Endothelial cell of umbilical vein (primary cell): ENCODE results near the gene GRAMD1B. TPM values are rescaled to one million over a fixed set of nuclear protein-coding genes. Genes with fewer than 3 reads are reported as not detected.
"Not testable (repeated sequence)": the region's sequence is repeated elsewhere in the genome, so short reads cannot be mapped to it uniquely, and the experiment has no call there.

Source experiments
- BruUV-seq: library from RNA; stranded (reverse); fragments of 400-500 nt; replicated peaks from 2 replicates; lab custom pipeline; 2021; lab: Mats Ljungman, UMichigan
- CTCF ChIA-PET: fragments of 300-600, 350-600 bp; sonication (Branson Sonifier 250); formaldehyde crosslinking; loops from one replicate; lab custom pipeline; 2021; ENCODE audit warnings: antibody characterized with exemption, inconsistent platforms; lab: Charles Lee
- POLR2A ChIA-PET: fragments of 300-600, 350-600 bp; sonication (Branson Sonifier 250); formaldehyde crosslinking; loops from one replicate; lab custom pipeline; 2021; ENCODE audit warnings: antibody characterized with exemption, inconsistent platforms; lab: Charles Lee
- DNase-seq: peaks from one replicate; pipeline ENCODE4 v3.0.0-alpha.2; 2011; ENCODE audit warnings: low read depth, low spot score
- FAIRE-seq: peaks from 2 replicates; lab custom pipeline; 2011; peaks lifted over from hg19 to GRCh38; lab: Jason Lieb, UNC
- H2AFZ ChIP-seq: 2 replicates; pipeline ENCODE4 v1.6.0; 2012; ENCODE audit warnings: low read depth, low read length, control low read depth, inconsistent platforms
- H3K27ac ChIP-seq: 2 replicates; pipeline ENCODE4 v1.5.1; 2011; ENCODE audit warnings: low read depth, mild to moderate bottlenecking, control low read depth, low read length, moderate library complexity; ENCODE audit not compliant: insufficient read depth
- H3K27me3 ChIP-seq, 2 experiments: 2 replicates each; pipeline versions ENCODE4 v1.6.0 to v1.6.1; 2011; ENCODE audit warnings: low read length in 2 of 2, mixed read lengths in 1 of 2; ENCODE audit not compliant: control insufficient read depth in 2 of 2, insufficient read depth in 2 of 2
- H3K36me3 ChIP-seq, 2 experiments: 2 replicates in 1 of 2; 3 replicates in 1 of 2; pipeline ENCODE4 v1.5.1; 2011; ENCODE audit warnings: low read length in 2 of 2, mild to moderate bottlenecking in 1 of 2, moderate library complexity in 1 of 2; ENCODE audit not compliant: control insufficient read depth in 2 of 2, insufficient read depth in 2 of 2; ENCODE audit errors: extremely low read depth in 1 of 2
- H3K4me1 ChIP-seq: 3 replicates; pipeline ENCODE4 v1.5.1; 2011; ENCODE audit warnings: mild to moderate bottlenecking, low read length; ENCODE audit not compliant: control insufficient read depth, insufficient read depth; ENCODE audit errors: extremely low read depth
- H3K4me2 ChIP-seq: 2 replicates; pipeline ENCODE4 v1.6.1; 2011; ENCODE audit warnings: low read length, control low read depth, mixed read lengths; ENCODE audit not compliant: insufficient read depth
- H3K4me3 ChIP-seq, 3 experiments: fragments of 200-600 bp in 1 of 3; sonication (generic), shearing (Covaris generic) in 1 of 3; replicated peaks in 1 of 3; 2 replicates each; pipeline ENCODE4 v1.5.1; 2011 to 2016; ENCODE audit warnings: control low read depth in 3 of 3, low read length in 3 of 3, mild to moderate bottlenecking in 2 of 3, inconsistent platforms in 1 of 3, low read depth in 1 of 3, moderate library complexity in 1 of 3; ENCODE audit not compliant: insufficient read depth in 1 of 3
- H3K79me2 ChIP-seq: 2 replicates; pipeline ENCODE4 v1.6.0; 2012; ENCODE audit warnings: low read length, inconsistent platforms; ENCODE audit not compliant: control insufficient read depth, insufficient read depth
- H3K9ac ChIP-seq: replicated peaks from 2 replicates; pipeline ENCODE3; 2011; ENCODE audit warnings: low read length, control low read depth; ENCODE audit not compliant: insufficient read depth; ENCODE audit errors: extremely low read depth
- H3K9me1 ChIP-seq: replicated peaks from 3 replicates; pipeline ENCODE4 v1.6.0; 2011; ENCODE audit warnings: mild to moderate bottlenecking, low read length; ENCODE audit not compliant: control insufficient read depth, insufficient read depth; ENCODE audit errors: extremely low read depth
- H3K9me3 ChIP-seq: replicated peaks from 2 replicates; pipeline ENCODE4 v1.5.1; 2012; ENCODE audit warnings: low read length, inconsistent platforms; ENCODE audit not compliant: control insufficient read depth, insufficient read depth
- H4K20me1 ChIP-seq: replicated peaks from 2 replicates; pipeline ENCODE3; 2011; ENCODE audit warnings: mild to moderate bottlenecking, low read length; ENCODE audit not compliant: control insufficient read depth, insufficient read depth; ENCODE audit errors: extremely low read depth
- CTCF ChIP-seq, 2 donors: IDR thresholded peaks; 1 replicate in 1 of 2; 2 replicates in 1 of 2; pipeline ENCODE4 v1.5.1; 2011; ENCODE audit warnings: low read length in 2 of 2, mild to moderate bottlenecking in 2 of 2, moderate library complexity in 2 of 2, control low read depth in 1 of 2, inconsistent platforms in 1 of 2, low read depth in 1 of 2; ENCODE audit not compliant: insufficient read depth in 1 of 2; ENCODE audit errors: extremely low read depth in 1 of 2
- EZH2 ChIP-seq: IDR thresholded peaks from 2 replicates; pipeline ENCODE4 v1.6.1; 2012; ENCODE audit warnings: borderline replicate concordance, low read depth, mild to moderate bottlenecking, moderate library complexity, low read length, inconsistent platforms; ENCODE audit not compliant: severe bottlenecking
- FOS ChIP-seq: IDR thresholded peaks from 2 replicates; pipeline ENCODE4 v1.6.1; 2011; ENCODE audit warnings: mild to moderate bottlenecking, low read length, moderate library complexity, borderline replicate concordance; ENCODE audit not compliant: insufficient read depth
- GATA2 ChIP-seq: IDR thresholded peaks from 2 replicates; pipeline ENCODE4 v1.7.0; 2011; ENCODE audit warnings: low read depth, mild to moderate bottlenecking, moderate library complexity, mixed read lengths, low read length; ENCODE audit not compliant: insufficient read length, insufficient read depth
- JUN ChIP-seq: IDR thresholded peaks from 2 replicates; pipeline ENCODE4 v1.6.1; 2011; ENCODE audit warnings: borderline replicate concordance, low read depth; ENCODE audit not compliant: insufficient read length, insufficient read depth
- MYC ChIP-seq: IDR thresholded peaks from one replicate; pipeline ENCODE4 v1.6.1; 2011; ENCODE audit warnings: mild to moderate bottlenecking, low read depth, low read length
- POLR2A ChIP-seq: IDR thresholded peaks from 2 replicates; pipeline ENCODE4 v1.6.1; 2012; ENCODE audit warnings: low read depth, mild to moderate bottlenecking, control low read depth, low read length
- POLR2AphosphoS5 ChIP-seq: IDR thresholded peaks from 2 replicates; pipeline ENCODE4 v1.6.1; 2012; ENCODE audit warnings: low read depth, mild to moderate bottlenecking, control low read depth, low read length, moderate library complexity; ENCODE audit not compliant: insufficient read depth
- dilution Hi-C: fragments of 300-500 bp; cut with MboI; formaldehyde crosslinking; loops from one replicate; pipeline ENCODE4 v1.15.0; 2019; ENCODE audit warnings: low sequenced_read_pairs; ENCODE audit not compliant: extremely low pct_ligation_motif_present
- intact Hi-C: fragments of 100-400 bp; cut with micrococcal nuclease; formaldehyde crosslinking; loops from one replicate; pipeline ENCODE4 v1.10.0; 2022
- polyA plus RNA-seq, 4 experiments: library from polyadenylated mRNA; depleted of rRNA in 3 of 4; stranded (reverse) in 3 of 4; unstranded in 1 of 4; fragments of >200 nt; gene quantifications; 2 replicates each; pipeline versions ENCODE4 v1.2.1 to v1.2.3, GENCODE V29; 2011 to 2012; ENCODE audit warnings: missing spikeins in 1 of 4
- total RNA-seq: library from RNA; stranded (reverse); gene quantifications from 2 replicates; pipeline ENCODE4 v1.2.3, GENCODE V29; 2021
- TF ChIP-seq, protein P1 (sequence below): IDR thresholded peaks from 2 replicates; pipeline ENCODE4 v1.6.1; 2011; ENCODE audit not compliant: insufficient read depth, insufficient read length

GRAMD1B gene
- total and polyA plus RNA-seq, 2 donors (not counting 3 experiments of a cell fraction or from before 2014, with no cell fraction given): 5.1 to 11.1 TPM

- Histone ChIP-seq H3K4me3 (no peak overlapping the region), H3K79me2 (no peaks in the 10 kb centered on the region), H3K4me2 (no peak overlapping the region), H3K36me3 (no peaks in the 10 kb centered on the region), H3K9ac (no peak overlapping the region), H2AFZ (no peak overlapping the region), H3K27ac (no peak overlapping the region), H4K20me1 (no peaks in the 10 kb centered on the region), H3K9me3 (no peaks in the 10 kb centered on the region), H3K4me1 (no peaks in the 10 kb centered on the region), H3K27me3 (peaks cover under 1 to 8% of the 10 kb centered on the region in 2 experiments), H3K9me1 (no peaks in the 10 kb centered on the region)
- DNase-seq: no peak
- intact Hi-C loops: no loop called here
- ChIA-PET POLR2A (no interaction called here), CTCF (interaction anchor here (1.2 to 2.4 kb wide), 3 partner anchors 9 to 16 kb away, joined by 3 to 13 read pairs (median 6); no protein-coding TSS in a partner anchor)
- dilution Hi-C loops: no loop called here
- no TSS peak for BruUV-seq
- TF ChIP-seq MYC (no peak), CTCF (IDR thresholded peaks at IDR 0.05; ENCODE audit: extremely low read depth in 1 of 2, insufficient read depth in 1 of 2, low read depth in 1 of 2, low read length in 2 of 2) (no peak), EZH2 (no peak), POLR2A (no peak), FOS (no peak), JUN (no peak), POLR2AphosphoS5 (no peak), GATA2 (no peak)
- TF ChIP-seq, protein P1, sequence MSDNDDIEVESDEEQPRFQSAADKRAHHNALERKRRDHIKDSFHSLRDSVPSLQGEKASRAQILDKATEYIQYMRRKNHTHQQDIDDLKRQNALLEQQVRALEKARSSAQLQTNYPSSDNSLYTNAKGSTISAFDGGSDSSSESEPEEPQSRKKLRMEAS: no peak
- no peak for FAIRE-seq
Measured at GRCh38 chr11:123570939-123571580, 141.0 kb downstream of the GRAMD1B start.

DNA sequence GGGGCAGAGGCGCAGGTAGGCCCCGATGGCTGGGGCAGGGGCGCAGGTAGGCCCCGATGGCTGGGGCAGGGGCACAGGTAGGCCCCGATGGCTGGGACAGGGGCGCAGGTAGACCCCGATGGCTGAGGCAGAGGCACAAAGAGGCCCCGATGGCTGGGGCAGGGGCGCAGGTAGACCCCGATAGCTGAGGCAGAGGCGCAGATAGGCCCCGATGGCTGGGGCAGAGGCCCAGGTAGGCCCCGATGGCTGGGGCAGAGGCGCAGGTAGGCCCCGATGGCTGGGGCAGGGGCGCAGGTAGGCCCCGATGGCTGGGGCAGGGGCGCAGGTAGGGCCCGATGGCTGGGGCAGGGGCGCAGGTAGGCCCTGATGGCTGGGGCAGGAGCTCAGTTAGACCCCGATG is 142.7 kb downstream of the GRAMD1B start:
- H3K4me2 ChIP-seq, H3K4me3 ChIP-seq, H3K4me1 ChIP-seq, intact Hi-C loops, H3K36me3 ChIP-seq, H3K79me2 ChIP-seq, POLR2A ChIA-PET, H3K9me1 ChIP-seq, H4K20me1 ChIP-seq, H3K27ac ChIP-seq, H3K9me3 ChIP-seq, FAIRE-seq, H2AFZ ChIP-seq, H3K27me3 ChIP-seq, dilution Hi-C loops, DNase-seq, BruUV-seq, H3K9ac ChIP-seq: not testable (repeated sequence)
- CTCF ChIA-PET: interaction anchor here (1.2 to 2.0 kb wide), 5 partner anchors 8 to 135 kb away, joined by 3 to 7 read pairs (median 6); no protein-coding TSS in a partner anchor
